Muscle layer of duodenum (tissue), 2 donors: ENCODE results near the gene TMEM239.

Experiments used
- H3K27ac ChIP-seq: one replicate; pipeline ENCODE4 v1.7.0; 2013; ENCODE audit warnings: mild to moderate bottlenecking, low read length
- H3K27me3 ChIP-seq: one replicate; pipeline ENCODE4 v1.7.0; 2013; ENCODE audit warnings: low read depth, mild to moderate bottlenecking, control low read depth, low read length
- H3K36me3 ChIP-seq, 2 donors: one replicate each; pipeline ENCODE4 v1.7.0; 2013; ENCODE audit warnings: low read length in 2 of 2, control low read depth in 1 of 2, mild to moderate bottlenecking in 1 of 2; ENCODE audit not compliant: insufficient read depth in 2 of 2, control insufficient read depth in 1 of 2
- H3K4me1 ChIP-seq, 2 donors: one replicate each; pipeline ENCODE4 v1.7.0; 2013; ENCODE audit warnings: low read length in 2 of 2, mild to moderate bottlenecking in 2 of 2, control low read depth in 1 of 2, moderate library complexity in 1 of 2; ENCODE audit not compliant: insufficient read depth in 2 of 2, control insufficient read depth in 1 of 2
- H3K4me3 ChIP-seq, 2 donors: one replicate each; pipeline ENCODE4 v1.7.0; 2013; ENCODE audit warnings: low read length in 2 of 2, low read depth in 1 of 2, mild to moderate bottlenecking in 1 of 2
- H3K9me3 ChIP-seq, 2 donors: one replicate each; pipeline ENCODE4 v1.7.0; 2013; ENCODE audit warnings: low read length in 2 of 2, control low read depth in 1 of 2, mild to moderate bottlenecking in 1 of 2; ENCODE audit not compliant: control insufficient read depth in 1 of 2
- donor health status: healthy.

Gene TMEM239

DNA sequence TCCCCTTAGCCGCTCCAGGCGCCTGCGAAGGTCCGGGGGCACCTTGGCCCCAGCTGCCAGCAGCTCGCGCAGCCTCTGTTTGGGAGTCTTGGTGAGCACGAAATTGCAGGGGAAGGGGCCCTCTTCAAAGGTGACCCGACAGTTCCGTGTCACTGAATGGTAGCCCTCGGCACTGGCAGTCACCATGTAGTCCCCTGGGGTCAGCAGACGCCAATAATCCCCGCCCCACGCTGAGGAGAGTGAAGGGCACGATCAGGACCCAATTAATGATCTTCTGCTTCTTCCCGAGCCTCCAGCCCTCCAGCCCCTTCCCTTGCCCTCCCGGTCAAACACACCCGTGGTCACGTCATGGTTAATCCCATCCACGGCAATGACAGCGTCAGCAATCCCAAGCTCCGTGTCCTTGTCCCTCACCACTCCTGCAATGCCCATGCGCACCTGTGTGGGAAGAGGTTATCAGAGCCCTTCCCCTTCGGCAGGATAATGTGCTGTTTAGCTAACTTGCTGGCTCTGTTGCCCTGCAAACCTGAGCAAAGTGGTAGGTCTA is 21.9 kb upstream of the TMEM239 start:
- Histone ChIP-seq H3K27ac (no peak overlapping the region), H3K4me1 (peaks cover 0 to 2% of the 10 kb centered on the region in 2 donors), H3K9me3 (peaks cover 0 to 3% of the 10 kb centered on the region in 2 donors), H3K4me3 (no peak overlapping the region), H3K27me3 (peaks cover 11% of the 10 kb centered on the region), H3K36me3 (no peaks in the 10 kb centered on the region)

DNA sequence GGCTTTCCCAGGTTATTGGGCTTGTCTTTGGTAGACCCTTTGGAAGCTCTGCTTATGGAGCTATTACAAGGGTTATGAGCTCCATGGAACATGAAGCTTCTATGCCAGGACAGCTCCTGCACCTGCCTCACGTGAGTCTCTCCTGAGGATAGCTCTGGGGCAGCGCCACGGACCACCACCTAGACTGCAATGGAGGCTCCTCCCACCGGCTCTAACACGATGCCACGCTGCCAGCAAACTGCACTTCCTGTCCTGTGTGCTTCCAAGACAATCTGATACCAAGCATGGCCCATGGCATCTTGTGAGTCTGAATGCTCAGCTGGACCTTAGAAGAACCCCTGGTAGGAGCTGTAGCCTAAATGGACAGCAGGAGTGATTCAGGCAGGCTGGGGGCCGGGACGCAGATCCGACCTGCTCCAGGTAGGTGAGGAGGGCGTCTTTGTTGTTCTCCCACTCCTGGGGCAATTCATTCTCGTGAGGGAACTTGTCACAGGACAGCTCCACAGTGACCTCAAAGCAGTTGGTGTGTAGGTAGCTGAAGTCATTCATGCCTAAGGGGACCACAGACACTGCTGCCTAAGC is 21.2 kb upstream of the TMEM239 start:
- H3K9me3 ChIP-seq: no peaks in the 10 kb centered on the region
- H3K4me1 ChIP-seq: peaks cover 6 to 7% of the 10 kb centered on the region in 2 donors
- peaks cover 18% of the 10 kb centered on the region for H3K27me3 ChIP-seq
- H3K4me3 ChIP-seq: no peak overlapping the region
- H3K36me3 ChIP-seq: no peaks in the 10 kb centered on the region
- H3K27ac ChIP-seq: no peak overlapping the region

DNA sequence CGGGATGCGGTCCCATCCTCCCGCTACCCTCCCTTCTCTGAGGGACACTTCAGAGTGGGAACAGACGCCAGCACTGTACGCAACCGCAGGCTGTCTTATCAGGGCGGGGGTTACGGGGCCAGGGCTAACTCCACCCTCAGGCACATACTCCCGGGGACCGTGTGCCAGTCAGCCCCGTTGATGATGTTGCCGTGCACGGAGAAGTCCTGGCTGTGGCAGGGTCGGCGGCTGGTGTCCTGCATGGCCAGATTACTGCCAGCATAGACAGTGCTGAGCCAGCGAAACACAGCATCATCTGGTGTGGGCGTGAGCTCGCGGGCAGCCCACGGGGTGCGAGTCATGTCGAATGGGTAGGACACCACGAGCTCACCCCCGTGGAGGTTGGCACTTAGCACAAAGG is 20.7 kb upstream of the TMEM239 start:
- Histone ChIP-seq H3K27me3 (peaks cover 20% of the 10 kb centered on the region), H3K4me3 (no peak overlapping the region), H3K4me1 (peaks cover 6 to 11% of the 10 kb centered on the region in 2 donors), H3K9me3 (no peaks in the 10 kb centered on the region), H3K36me3 (no peaks in the 10 kb centered on the region), H3K27ac (no peak overlapping the region)

DNA sequence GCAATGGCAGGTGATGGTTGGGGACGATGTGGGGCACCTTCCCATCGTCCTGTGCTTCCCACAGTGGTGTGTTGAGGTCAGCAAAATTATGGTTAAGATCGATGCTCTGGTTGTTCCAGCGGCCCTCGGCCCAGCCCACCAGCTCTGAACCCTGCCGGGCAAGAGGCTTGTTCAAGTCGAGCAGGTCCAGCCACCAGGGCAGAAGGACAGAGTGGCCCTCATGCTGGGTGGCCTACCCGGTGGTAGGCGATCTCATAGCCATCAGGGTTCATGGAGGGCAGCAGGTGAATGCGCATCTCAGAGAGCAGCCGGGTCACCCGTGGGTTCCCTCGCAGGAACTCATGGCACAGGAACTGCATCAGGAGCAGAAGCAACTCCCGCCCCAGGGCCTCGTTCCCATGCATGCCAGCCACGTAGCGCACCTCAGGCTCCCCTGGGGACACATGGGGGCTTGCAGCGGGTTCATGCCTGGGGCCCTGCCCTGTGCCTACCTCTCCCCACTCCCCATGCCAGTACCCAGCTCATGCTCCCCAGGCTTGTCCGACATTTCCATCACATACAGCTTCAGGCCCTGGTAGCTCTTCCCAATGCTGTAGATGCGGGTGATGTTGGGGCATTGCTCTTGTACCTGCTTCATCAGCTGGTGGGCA is 20.0 kb upstream of the TMEM239 start:
- Histone ChIP-seq H3K27me3 (peaks cover 26% of the 10 kb centered on the region), H3K9me3 (no peaks in the 10 kb centered on the region), H3K4me3 (no peak overlapping the region), H3K4me1 (peaks cover 6 to 17% of the 10 kb centered on the region in 2 donors), H3K36me3 (no peaks in the 10 kb centered on the region), H3K27ac (no peak overlapping the region)

GRCh38 chr20:2797136-2797983 is 18.8 kb upstream of the TMEM239 start:
- H3K4me3 ChIP-seq: no peak overlapping the region
- H3K27me3 ChIP-seq: peaks cover 31% of the 10 kb centered on the region
- no peaks in the 10 kb centered on the region for H3K36me3 ChIP-seq
- H3K4me1 ChIP-seq: peaks cover 6 to 17% of the 10 kb centered on the region in 2 donors
- no peak overlapping the region for H3K27ac ChIP-seq
- no peaks in the 10 kb centered on the region for H3K9me3 ChIP-seq

DNA sequence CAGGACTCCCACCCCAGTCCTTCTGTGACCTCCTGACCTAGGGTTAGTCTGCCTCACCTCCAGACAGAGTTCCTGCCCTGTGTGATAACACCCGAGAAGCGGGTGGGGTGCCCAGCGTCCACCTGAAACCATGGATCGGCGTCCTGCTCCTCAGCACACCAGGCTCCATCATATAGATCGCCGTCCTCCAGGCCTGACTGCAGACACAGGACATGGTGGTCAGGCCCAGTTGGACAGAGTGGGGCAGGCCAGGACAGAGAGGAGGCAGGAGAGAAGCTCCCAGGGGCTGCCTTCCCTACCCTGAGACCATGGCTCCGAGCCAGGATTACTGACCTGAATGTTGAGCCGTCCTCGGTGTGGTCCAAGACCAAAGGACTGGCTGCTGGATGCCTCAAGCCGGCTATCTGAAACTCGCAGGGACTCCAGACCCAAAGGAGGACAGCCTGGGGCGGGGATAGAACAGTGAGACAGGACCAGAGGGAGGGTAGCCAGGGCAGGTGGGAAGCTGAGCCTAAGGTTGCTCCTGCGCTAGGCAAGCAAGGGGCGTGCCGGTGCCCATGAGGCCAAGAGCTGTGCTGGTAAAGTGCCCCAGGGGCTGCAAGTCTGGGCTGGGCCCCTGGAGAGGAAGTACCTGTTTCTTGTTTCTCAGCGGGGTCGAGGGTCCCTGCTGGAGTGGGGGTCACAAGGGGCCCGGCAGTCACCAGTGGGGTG is 17.9 kb upstream of the TMEM239 start:
- H3K4me3 ChIP-seq: no peak overlapping the region
- peaks cover 27% of the 10 kb centered on the region for H3K27me3 ChIP-seq
- no peak overlapping the region for H3K27ac ChIP-seq
- no peaks in the 10 kb centered on the region for H3K36me3 ChIP-seq
- H3K4me1 ChIP-seq: peaks cover 6 to 17% of the 10 kb centered on the region in 2 donors
- no peaks in the 10 kb centered on the region for H3K9me3 ChIP-seq

- H3K36me3 ChIP-seq: no peaks in the 10 kb centered on the region
- no peak overlapping the region for H3K27ac ChIP-seq
- H3K9me3 ChIP-seq: no peaks in the 10 kb centered on the region
- peaks cover 24% of the 10 kb centered on the region for H3K27me3 ChIP-seq
- H3K4me3 ChIP-seq: no peak overlapping the region
- peaks cover 6 to 17% of the 10 kb centered on the region in 2 donors for H3K4me1 ChIP-seq
Observed at GRCh38 chr20:2798814-2799213, 17.4 kb upstream of the TMEM239 start.

DNA sequence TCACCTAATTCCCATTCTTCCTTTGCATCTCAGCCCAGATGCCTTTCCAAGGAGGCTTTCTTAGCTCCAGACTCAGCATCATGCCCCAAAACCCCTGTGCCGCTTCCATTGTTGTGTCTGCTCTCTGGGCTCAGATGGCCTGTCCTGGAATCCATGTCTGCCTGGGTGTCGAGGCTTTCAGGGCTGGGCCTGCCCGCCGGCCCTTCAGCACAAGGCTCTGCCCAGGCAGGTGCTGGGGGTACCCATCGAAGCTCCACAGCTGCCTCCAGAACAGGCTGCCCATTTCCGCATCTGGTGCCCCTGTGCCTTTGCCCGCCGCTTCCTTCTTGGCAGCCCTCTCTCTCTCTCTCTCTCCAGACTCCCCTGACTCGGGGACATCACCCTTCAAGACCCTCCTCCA is 16.9 kb upstream of the TMEM239 start:
- Histone ChIP-seq H3K36me3 (no peaks in the 10 kb centered on the region), H3K4me1 (peaks cover 6 to 17% of the 10 kb centered on the region in 2 donors), H3K4me3 (peak overlapping the region; percentile 42 to 61), H3K9me3 (no peaks in the 10 kb centered on the region), H3K27ac (no peak overlapping the region), H3K27me3 (peaks cover 24% of the 10 kb centered on the region)

DNA sequence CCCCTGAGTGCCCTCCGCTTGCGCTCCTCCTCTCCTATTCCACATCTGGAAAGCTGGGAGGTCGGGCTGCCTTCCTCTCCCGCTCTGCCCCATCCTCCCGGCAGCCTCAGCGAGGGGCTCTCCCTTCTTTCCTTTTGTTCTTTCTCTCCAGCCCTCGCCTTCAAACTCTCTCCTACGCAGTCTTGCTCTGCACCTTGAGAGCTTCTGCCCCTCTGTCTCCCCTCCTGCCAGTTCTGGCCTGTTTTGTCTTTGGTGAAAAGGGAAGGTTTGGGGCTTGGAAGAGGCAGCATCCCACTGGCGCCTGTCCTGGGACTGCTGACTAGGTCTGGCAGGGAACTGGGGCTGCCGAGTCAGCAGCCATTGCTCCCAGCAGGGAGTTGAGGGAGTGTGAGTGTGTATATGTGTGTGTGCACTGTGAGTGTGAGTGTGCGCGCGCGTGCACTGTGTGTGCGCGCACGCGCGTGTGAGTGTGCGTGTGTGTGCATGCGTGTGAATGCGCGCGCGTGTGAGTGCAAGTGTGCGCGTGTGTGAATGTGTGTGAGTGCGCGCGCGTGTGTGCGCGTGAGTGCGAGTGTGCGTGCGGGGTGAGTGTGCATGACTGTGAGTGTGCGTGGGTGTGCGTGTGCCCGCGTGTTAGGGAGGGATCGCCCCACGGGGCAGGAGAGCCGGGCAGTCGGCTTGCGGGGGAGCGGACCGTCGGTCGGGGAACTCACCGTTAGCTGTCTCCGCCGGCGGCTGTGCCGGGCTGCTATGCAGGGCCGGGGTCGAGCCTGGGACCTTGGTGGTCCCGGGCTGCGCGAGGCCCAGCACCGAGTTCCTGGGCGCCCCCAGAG is 16.3 kb upstream of the TMEM239 start:
- H3K27ac ChIP-seq: no peak overlapping the region
- peaks cover 24% of the 10 kb centered on the region for H3K27me3 ChIP-seq
- peak overlapping the region; percentile 42 to 61 for H3K4me3 ChIP-seq
- H3K4me1 ChIP-seq: peaks cover 6 to 21% of the 10 kb centered on the region in 2 donors
- H3K9me3 ChIP-seq: no peaks in the 10 kb centered on the region
- no peaks in the 10 kb centered on the region for H3K36me3 ChIP-seq

GRCh38 chr20:2800521-2801285 is 15.5 kb upstream of the TMEM239 start, which contains the start of gene CPXM1:
Gene CPXM1, minus strand, starts transcription at chr20:2800627. Its CDS starts 55 bp downstream, at chr20:2800572.
- peak within 1 kb of the TSS; percentile 42 to 61 for H3K4me3 ChIP-seq
- no peaks in the 10 kb centered on the region for H3K9me3 ChIP-seq
- no peaks in the 10 kb centered on the region for H3K36me3 ChIP-seq
- peaks cover 30% of the 10 kb centered on the region for H3K27me3 ChIP-seq
- no peak within 1 kb of the TSS for H3K27ac ChIP-seq
- H3K4me1 ChIP-seq: peaks cover 6 to 21% of the 10 kb centered on the region in 2 donors
